ENCODE data around the gene FRMD3.

FRMD3 gene

DNA sequence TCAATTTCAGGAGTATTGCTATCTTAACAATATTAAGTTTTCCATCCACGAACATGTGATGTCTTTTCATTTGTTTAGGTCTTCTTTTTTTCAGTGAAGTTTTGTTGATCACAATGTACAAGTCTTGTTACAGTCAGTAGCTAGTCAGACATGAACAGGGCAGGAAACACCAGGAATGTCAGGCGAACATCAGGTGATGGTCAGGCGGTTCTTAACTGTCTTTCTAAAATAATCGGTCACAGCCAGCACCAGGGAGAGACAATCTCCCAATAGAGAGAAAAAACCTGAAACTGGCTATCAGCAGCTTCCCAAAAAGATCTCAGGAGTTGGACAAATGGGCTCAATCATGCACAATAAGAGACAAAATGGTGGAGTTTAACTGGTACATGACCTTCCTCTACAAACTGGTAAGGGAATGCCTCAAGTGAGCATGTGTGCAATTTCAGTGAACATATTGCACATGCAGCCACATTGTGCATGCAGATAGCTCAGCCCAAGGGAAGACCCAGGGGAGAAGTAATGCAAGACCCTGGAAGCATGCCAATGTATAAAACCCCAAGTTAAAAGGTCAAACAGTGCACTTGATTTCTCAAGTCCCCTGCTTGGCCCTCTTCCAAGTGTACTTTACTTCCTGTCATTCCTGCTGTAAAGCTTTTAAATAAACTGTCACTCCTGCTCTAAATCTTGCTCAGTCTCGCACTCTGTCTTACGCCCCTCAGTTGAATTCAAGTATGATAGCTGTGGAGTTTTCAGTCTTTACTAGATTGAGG, 299.1 kb downstream of the FRMD3 start:
- TF ChIP-seq ELF4 (IDR thresholded peaks at IDR 0.05), result no peak
- no peak for TF ChIP-seq BHLHE40 (IDR thresholded peaks at IDR 0.05; ENCODE audit: borderline replicate concordance)
- TF ChIP-seq, protein P1, sequence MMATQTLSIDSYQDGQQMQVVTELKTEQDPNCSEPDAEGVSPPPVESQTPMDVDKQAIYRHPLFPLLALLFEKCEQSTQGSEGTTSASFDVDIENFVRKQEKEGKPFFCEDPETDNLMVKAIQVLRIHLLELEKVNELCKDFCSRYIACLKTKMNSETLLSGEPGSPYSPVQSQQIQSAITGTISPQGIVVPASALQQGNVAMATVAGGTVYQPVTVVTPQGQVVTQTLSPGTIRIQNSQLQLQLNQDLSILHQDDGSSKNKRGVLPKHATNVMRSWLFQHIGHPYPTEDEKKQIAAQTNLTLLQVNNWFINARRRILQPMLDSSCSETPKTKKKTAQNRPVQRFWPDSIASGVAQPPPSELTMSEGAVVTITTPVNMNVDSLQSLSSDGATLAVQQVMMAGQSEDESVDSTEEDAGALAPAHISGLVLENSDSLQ (IDR thresholded peaks at IDR 0.05), result peak; percentile 28; the same call in 1 of the 2 replicates
- DNase-seq (ENCODE audit: extremely low spot score), result no peak
- ChIA-PET POLR2A (no interaction called here), CTCF (no interaction called here)

DNA sequence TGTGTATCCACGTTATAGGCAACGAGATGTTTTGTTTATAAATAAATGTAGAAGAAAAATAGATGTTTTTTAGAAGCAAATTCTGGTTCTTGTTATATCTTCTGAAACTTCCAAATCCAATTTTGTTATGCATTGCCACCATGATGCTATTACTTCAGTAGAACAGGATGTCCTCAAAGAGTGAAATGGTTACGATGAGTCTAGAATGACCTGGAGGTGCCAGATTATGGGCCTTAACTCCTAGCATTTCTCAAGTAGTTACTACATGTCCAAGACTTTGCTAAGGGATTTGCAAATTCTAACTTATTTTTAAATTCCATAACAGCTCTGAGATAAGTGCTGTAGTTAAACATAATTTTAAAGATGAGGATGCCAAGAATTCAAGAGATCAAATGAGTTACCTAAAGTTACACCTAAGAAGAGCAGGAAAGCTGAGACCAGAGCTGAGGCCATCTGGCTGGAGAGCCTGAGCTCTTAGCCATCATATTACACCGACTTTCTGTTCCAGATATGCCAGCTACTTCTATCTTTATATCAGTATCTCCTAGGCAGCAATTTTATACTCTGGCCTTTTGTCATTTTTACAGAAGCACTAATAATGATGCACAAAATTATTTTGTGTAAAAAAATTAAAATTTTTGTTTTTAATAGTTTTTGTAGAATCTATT, 302.0 kb downstream of the FRMD3 start:
- ChIA-PET POLR2A (no interaction called here), CTCF (no interaction called here)
- TF ChIP-seq, protein P1 (IDR thresholded peaks at IDR 0.05), result no peak
- TF ChIP-seq BHLHE40 (IDR thresholded peaks at IDR 0.05; ENCODE audit: borderline replicate concordance) (no peak), LEF1 (IDR thresholded peaks at IDR 0.05; ENCODE audit: borderline replicate concordance) (no peak)
- DNase-seq (ENCODE audit: extremely low spot score), result no peak

DNA sequence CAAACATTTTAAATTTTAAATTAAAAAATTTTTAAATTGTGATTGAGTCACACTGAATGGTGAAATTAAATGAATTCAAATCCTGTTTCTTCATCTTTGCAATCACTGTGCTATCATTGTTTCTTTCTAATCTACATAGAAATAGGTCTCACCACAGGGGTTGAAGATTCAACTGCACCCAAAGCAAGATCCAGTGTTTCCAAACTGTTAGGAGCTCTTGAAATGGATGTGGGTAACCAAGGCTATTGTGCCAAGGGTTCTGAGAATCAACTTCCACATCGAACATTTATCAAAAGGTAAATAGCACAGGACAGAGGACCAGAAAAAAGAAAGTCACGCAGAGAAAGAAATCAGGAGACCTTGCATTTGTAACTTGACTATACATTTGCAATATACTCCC, 302.7 kb downstream of the FRMD3 start:
- POLR2A ChIA-PET, result no interaction called here

DNA sequence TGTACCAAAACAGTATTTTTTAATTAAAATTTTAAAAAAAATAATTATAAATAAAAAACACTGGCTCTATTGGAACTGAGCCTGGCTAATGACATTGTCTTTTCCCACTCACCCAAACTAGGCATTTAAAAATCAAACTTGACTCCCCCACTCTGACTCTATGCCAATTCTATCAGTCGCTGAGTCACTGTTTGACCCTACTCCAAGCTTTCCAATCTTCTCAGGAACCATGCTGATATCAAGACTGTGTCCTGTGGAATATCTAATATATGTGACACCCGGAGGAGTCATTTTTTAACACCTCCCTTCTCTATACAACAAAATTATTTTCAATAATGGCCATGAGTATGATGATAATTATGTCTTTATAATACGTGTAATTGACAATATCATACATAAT, 303.7 kb downstream of the FRMD3 start:
- ChIA-PET CTCF (no interaction called here), POLR2A (interaction anchor here (0.6 kb wide), 1 partner anchor 319 kb away, joined by 3 read pairs; no protein-coding TSS in a partner anchor)
- DNase-seq (ENCODE audit: extremely low spot score), result no peak
- TF ChIP-seq SP1 (IDR thresholded peaks at IDR 0.05), result no peak
- no peak for TF ChIP-seq HDGF (IDR thresholded peaks at IDR 0.05; ENCODE audit: borderline replicate concordance)
- no peak for TF ChIP-seq L3MBTL2 (conservative IDR thresholded peaks at IDR 0.05)
- TF ChIP-seq CTBP1 (IDR thresholded peaks at IDR 0.05; ENCODE audit: borderline replicate concordance), result no peak
- TF ChIP-seq SUZ12 (IDR thresholded peaks at IDR 0.05), result no peak

More for the DNA sequence above, 302.7 kb downstream of the FRMD3 start:
- CTCF ChIA-PET, result no interaction called here
- TF ChIP-seq ZNF384 (IDR thresholded peaks at IDR 0.05) (no peak), FOXM1 (IDR thresholded peaks at IDR 0.05; ENCODE audit: borderline replicate concordance) (no peak), FOXA1 (IDR thresholded peaks at IDR 0.05) (no peak), ELF4 (IDR thresholded peaks at IDR 0.05) (no peak), CTBP1 (IDR thresholded peaks at IDR 0.05; ENCODE audit: borderline replicate concordance) (no peak)
- DNase-seq (ENCODE audit: extremely low spot score), result no peak

DNA sequence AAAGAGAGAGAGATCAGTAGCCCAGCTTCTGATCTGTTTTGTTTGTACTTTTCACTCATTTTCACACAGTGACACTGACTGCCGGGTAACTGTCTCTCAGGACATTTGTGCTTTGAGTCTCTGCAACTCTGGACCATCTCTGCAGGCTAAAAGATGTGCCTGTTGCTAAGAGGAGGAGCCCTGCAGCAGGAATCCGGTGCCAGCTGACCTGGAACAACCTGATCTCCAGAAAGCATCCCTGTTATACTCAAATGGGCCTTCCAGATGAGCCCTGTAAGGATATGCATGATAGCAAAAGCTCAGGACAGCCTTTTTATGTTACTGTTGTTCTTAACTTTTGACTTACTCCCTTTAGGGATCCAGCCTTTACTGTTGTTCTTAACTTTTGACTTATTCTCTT, 304.6 kb downstream of the FRMD3 start:
- no peak for DNase-seq (ENCODE audit: extremely low spot score)
- TF ChIP-seq SP1 (IDR thresholded peaks at IDR 0.05), result no peak
- no peak for TF ChIP-seq FOXA1 (IDR thresholded peaks at IDR 0.05)
- TF ChIP-seq ARNT (IDR thresholded peaks at IDR 0.05), result no peak
- no peak for TF ChIP-seq ZNF384 (IDR thresholded peaks at IDR 0.05)
- TF ChIP-seq HDGF (IDR thresholded peaks at IDR 0.05; ENCODE audit: borderline replicate concordance), result no peak
- TF ChIP-seq L3MBTL2 (conservative IDR thresholded peaks at IDR 0.05), result no peak
- no peak for TF ChIP-seq LEF1 (IDR thresholded peaks at IDR 0.05; ENCODE audit: borderline replicate concordance)
- TF ChIP-seq NFRKB (IDR thresholded peaks at IDR 0.05), result no peak
- TF ChIP-seq, protein P1 (IDR thresholded peaks at IDR 0.05), result no peak
- ChIA-PET POLR2A (no interaction called here), CTCF (no interaction called here)

DNA sequence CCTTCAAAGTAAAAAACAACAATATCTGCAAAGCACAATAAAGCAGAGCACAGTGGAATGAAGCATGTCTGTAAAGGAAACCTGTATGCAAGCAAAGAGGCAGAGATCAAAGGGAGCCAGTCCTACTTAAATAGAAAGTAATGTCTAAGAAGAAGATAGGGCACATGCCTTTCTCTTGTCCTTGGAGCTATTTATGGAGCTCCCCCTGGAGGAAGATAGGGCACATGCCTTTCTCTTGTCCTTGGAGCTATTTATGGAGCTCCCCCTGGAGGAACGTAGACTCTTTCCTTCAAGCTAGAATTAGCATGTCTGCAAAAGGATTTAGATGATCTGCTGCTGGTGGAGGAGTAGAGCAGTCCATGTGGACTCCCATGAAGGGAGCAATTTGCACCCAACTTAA, 307.2 kb downstream of the FRMD3 start:
- no peak for DNase-seq (ENCODE audit: extremely low spot score)
- ChIA-PET CTCF (no interaction called here), POLR2A (no interaction called here)
- no peak for TF ChIP-seq BHLHE40 (IDR thresholded peaks at IDR 0.05; ENCODE audit: borderline replicate concordance)
- TF ChIP-seq SP1 (IDR thresholded peaks at IDR 0.05), result no peak
- no peak for TF ChIP-seq ARNT (IDR thresholded peaks at IDR 0.05)
- TF ChIP-seq HDGF (IDR thresholded peaks at IDR 0.05; ENCODE audit: borderline replicate concordance), result no peak
- TF ChIP-seq LEF1 (IDR thresholded peaks at IDR 0.05; ENCODE audit: borderline replicate concordance), result no peak
- TF ChIP-seq ZNF384 (IDR thresholded peaks at IDR 0.05), result no peak
- TF ChIP-seq TARDBP (IDR thresholded peaks at IDR 0.05), result no peak
- no peak for TF ChIP-seq FOXK2 (IDR thresholded peaks at IDR 0.05)
- TF ChIP-seq, protein P1 (IDR thresholded peaks at IDR 0.05), result no peak
- TF ChIP-seq CTBP1 (IDR thresholded peaks at IDR 0.05; ENCODE audit: borderline replicate concordance), result no peak
- no peak for TF ChIP-seq FOXA1 (IDR thresholded peaks at IDR 0.05)
- TF ChIP-seq SUZ12 (IDR thresholded peaks at IDR 0.05), result no peak
- no peak for TF ChIP-seq L3MBTL2 (conservative IDR thresholded peaks at IDR 0.05)
- TF ChIP-seq FOXM1 (IDR thresholded peaks at IDR 0.05; ENCODE audit: borderline replicate concordance), result no peak
- no peak for TF ChIP-seq ELF4 (IDR thresholded peaks at IDR 0.05)
- TF ChIP-seq NFRKB (IDR thresholded peaks at IDR 0.05), result no peak

Data from HEK293T (cell line).